HG02610 (cell line): ENCODE measurements around the gene KLHL1.
"Not testable (repeated sequence)": the region's sequence is repeated elsewhere in the genome, so short reads cannot be mapped to it uniquely, and the experiment has no call there.

Experiments used
- ATAC-seq: cut with Tn5 transposase; IDR thresholded peaks from one replicate; pipeline ENCODE4 v1.9.1; 2021; ENCODE audit warnings: mild to moderate bottlenecking, moderate library complexity; ENCODE audit not compliant: unreplicated experiment

KLHL1 gene

GRCh38 chr13:70108356-70109105 is at the start of gene KLHL1:
Gene KLHL1, minus strand, starts transcription at chr13:70108452. Its CDS starts 753 bp downstream, at chr13:70107699.
- ATAC-seq, result no peak

GRCh38 chr13:70142658-70143057 is 34.4 kb upstream of the KLHL1 start:
- ATAC-seq, result not testable (repeated sequence)

GRCh38 chr13:70128098-70128497 is 19.8 kb upstream of the KLHL1 start:
- no peak for ATAC-seq

GRCh38 chr13:70125693-70126092 is 17.4 kb upstream of the KLHL1 start:
- ATAC-seq, result no peak

- no peak for ATAC-seq
These were observed 9.2 kb upstream of the KLHL1 start for GRCh38 chr13:70117338-70117905.

- no peak for ATAC-seq
These were observed 562 bp downstream of the KLHL1 start, which contains the start of gene ATXN8OS for GRCh38 chr13:70107498-70108281. Gene ATXN8OS, plus strand, starts transcription at chr13:70107826.

GRCh38 chr13:70107125-70107497 is 1.1 kb downstream of the KLHL1 start:
- no peak for ATAC-seq

- no peak for ATAC-seq
These were observed 3.8 kb downstream of the KLHL1 start for GRCh38 chr13:70104481-70104880.

- no peak for ATAC-seq
These were observed 9.6 kb downstream of the KLHL1 start for GRCh38 chr13:70098669-70099068.

- ATAC-seq, result no peak
These were observed 18.1 kb downstream of the KLHL1 start for GRCh38 chr13:70090036-70090723.

- no peak for ATAC-seq
These were observed 19.3 kb downstream of the KLHL1 start for GRCh38 chr13:70088926-70089325.

- ATAC-seq, result no peak
These were observed 21.0 kb downstream of the KLHL1 start for GRCh38 chr13:70087247-70087646.

- ATAC-seq, result no peak
These were observed 28.2 kb downstream of the KLHL1 start for GRCh38 chr13:70080012-70080411.

- ATAC-seq, result no peak
These were observed 53.7 kb downstream of the KLHL1 start for GRCh38 chr13:70054572-70054971.

- no peak for ATAC-seq
These were observed 56.7 kb downstream of the KLHL1 start for GRCh38 chr13:70051531-70051930.

- peak; percentile 91 for ATAC-seq
These were observed 64.6 kb downstream of the KLHL1 start for GRCh38 chr13:70043685-70044084.

GRCh38 chr13:70042193-70042592 is 66.1 kb downstream of the KLHL1 start:
- ATAC-seq, result no peak

- ATAC-seq, result no peak
These were observed 74.0 kb downstream of the KLHL1 start for GRCh38 chr13:70034286-70034685.

GRCh38 chr13:70027551-70027950 is 80.7 kb downstream of the KLHL1 start:
- ATAC-seq, result no peak

- no peak for ATAC-seq
These were observed 84.7 kb downstream of the KLHL1 start for GRCh38 chr13:70023516-70023915.

GRCh38 chr13:70022646-70023045 is 85.6 kb downstream of the KLHL1 start:
- ATAC-seq, result no peak
